Right renal pelvis (tissue), 4 donors: ENCODE measurements around the gene GOT1. TPM values are rescaled to one million over a fixed set of nuclear protein-coding genes. Genes with fewer than 3 reads are reported as not detected.

Source experiments
- DNase-seq, 4 donors: peaks; one replicate each; pipeline ENCODE4 v3.0.0-alpha.2; 2013; ENCODE audit warnings: low read depth in 4 of 4, low spot score in 3 of 4, missing footprints in 1 of 4
- polyA plus RNA-seq, 4 donors: library from polyadenylated mRNA; unstranded; fragments of 120-200 nt; gene quantifications; one replicate each; pipeline ENCODE4 v1.2.1, GENCODE V29; 2013; ENCODE audit not compliant: insufficient read length in 4 of 4

GOT1 gene
- polyA plus RNA-seq, 4 donors, result 85.3 to 93.0 (median 91.0) TPM

DNA sequence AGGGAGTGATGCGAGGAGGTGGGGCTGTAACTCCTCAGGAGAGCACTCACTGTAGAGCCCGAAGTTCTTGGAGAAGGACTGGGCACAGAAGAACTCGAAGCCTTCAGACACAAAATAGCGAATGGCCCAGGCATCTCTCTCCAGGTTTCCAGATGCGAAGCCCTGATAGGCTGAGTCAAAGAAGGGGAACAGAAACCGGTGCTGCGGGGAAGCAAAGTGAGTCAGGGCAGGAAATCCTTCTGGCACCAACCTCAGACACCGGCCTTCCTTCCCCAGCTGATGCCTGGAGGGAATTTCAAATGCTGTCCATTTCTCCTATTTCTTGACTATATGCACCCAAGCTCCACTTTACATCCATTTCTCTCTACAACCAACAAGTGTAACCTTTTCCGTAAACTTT, 26.8 kb downstream of the GOT1 start:
- DNase-seq, result no peak

DNA sequence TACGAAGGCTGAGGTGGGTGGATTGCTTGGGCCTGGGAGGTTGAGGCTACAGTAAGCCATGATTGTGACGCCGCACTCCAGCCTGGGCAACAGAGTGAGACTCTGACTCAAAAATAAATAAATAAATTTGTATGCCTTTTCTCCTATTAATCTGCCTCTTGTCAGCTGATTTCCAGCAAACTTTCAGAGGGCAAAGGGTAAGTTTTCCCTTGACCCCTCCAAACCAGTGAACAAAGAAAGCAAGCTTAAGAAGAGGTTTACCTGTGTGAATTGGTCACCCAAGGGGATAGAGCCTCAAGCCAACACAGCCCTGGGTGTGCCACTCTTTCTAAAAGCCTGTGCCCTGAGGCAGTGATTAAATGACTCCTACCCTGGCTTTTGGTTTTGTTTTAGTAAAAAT, 30.8 kb downstream of the GOT1 start:
- no peak for DNase-seq

DNA sequence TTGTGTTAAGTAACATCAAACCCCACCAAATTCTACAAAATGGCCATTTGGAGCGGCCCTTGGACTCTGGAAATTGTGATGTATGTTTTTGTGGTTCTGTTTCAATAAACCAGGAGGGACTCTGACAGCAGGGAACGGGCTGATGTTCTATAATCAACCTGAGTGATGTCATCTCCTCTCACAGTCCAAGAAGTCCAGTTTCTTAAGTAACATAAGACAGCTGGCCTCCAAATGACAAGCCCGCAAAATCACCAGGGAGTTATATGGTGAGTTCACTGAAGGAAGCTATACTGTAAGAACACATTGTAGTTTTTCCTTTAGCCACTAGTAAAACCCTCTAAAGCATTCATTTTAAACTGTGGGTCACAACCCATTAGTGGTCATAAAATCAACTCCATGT, 34.0 kb downstream of the GOT1 start:
- DNase-seq, result no peak

DNA sequence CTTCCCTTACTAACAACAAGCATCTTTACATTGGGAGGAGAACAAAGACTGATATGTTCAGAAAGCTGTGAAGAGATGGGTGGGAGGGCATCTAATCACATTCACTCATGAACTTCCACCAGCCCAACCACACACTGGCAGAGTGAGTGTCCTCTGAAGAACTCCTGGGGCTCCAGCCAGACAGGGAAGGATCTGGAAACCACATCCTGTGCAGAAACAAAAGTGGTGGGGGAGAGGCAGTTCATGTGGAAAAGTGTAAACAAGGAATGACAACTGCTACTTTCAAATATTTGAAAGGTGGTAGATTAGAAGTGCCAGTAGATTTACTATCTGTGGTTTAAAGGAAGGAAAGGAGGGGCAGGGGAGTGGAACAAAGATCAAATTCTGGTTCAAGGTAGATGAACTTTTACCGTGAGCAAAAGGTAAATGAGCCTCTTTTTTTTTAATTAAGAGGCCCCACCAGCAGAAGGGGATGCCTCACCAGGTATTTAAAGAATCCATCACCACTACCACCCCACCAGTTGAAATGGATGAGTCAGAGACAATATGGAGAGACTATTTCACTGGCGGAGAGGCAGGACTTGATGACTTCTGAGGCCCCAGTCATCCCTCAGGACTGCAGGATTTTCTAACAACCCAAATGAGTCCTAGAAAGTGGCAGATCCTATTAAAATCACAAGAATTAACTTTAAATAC, 34.5 kb downstream of the GOT1 start:
- DNase-seq, result no peak

DNA sequence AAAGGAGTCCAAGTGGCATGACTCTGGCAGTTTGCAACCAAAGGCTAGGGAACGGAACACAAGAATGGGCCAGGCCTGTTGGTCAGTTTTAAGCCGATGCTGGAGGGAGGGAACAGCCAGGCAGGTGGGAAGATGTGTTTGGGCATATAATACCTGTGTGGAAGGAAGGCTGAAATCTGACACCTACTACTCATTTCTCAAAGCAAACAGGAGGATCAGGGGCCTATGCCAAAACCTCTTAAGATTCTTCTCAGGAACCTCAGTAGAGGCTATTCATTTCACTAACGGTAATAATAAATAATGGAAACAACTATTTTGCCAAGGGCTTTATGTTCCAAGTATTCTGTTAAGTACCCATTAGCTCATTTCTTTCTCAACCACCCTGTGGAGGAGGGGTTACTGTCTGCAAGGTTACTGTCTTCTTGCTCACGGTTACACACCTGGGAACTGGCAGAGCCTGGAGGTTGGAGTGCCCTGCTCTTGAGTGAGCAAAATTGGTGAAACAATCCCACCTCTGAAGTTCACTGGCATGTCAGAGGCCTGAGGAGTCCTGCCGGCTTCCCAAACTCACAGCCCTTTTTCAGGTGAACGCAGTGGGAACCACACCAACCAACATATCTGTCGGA, 35.5 kb downstream of the GOT1 start:
- no peak for DNase-seq

DNA sequence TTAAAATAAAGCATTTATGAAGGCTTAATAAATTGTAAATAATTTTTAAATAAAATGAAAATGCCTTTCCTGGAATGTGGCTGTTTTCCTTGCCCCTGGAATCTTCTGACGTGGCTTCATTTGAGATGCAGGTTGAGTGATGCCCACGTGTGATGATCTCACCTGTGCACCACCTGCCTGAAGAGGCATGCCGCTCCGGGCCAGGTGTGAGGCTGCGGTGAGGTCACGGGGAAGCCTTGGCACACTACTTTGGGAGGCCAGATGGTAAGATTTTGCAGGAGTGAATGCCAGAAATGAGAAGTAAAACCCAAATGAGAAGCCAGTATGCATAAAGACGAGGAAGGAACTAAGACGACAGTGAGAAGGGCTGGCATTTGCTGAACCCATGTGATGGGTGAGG, 36.2 kb downstream of the GOT1 start:
- DNase-seq, result no peak

DNA sequence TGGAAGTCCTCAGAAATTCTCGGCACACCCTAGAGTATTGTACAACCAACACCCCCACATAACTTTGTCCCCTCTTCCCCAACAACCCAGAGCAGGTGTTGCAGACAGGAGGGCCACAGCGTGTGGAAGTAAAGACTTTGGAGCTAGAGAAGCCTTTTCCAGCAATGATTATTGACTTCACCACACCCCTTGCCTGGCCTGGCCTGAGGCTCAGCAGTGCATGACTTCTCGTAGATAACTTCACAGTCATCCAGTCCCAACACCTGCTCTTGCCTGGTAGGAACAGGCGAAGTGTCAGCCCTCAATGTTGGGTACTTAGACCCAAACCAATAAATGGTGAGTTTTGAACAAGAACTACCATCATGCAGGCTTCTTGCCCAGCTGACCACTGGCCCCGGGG, 36.7 kb downstream of the GOT1 start:
- DNase-seq, result no peak

DNA sequence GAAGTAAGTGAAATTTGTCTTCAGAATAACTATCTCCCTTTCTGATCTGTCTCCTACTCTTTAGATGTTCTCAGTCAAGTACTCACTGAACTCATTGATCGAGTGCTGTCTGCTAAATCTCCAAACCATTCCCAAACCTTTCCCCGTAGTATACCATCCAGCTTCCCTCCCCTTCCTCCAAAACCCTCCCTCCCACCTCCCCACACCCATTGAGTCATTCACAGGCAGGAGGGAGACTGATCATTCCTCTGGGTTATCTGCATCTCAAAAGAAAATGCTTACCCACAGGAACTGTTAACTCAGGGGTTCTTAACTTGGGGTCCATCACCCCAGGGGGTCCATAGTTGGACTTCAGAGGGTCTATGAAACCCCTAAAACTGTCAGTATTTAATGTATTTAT, 37.4 kb downstream of the GOT1 start:
- DNase-seq, result no peak

DNA sequence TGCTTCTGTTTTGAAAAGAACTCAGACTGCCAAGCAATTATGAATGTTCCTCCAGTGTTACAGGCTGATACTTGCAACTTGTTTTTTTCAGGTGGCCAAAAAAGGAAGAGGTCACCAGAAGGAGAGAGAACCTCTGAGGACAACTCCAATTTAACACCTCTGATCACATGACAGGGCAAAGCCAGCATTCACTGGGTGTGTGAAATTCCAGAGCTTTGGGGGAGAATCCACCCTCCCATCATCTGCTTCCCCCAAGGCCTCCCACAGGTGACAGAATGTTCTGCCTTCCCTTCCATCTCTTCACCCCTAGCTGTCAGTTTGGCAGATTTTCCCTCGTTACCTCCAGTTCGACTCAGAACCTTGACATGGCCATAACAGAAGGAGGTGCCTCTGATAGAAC, 39.1 kb downstream of the GOT1 start:
- DNase-seq, result no peak

DNA sequence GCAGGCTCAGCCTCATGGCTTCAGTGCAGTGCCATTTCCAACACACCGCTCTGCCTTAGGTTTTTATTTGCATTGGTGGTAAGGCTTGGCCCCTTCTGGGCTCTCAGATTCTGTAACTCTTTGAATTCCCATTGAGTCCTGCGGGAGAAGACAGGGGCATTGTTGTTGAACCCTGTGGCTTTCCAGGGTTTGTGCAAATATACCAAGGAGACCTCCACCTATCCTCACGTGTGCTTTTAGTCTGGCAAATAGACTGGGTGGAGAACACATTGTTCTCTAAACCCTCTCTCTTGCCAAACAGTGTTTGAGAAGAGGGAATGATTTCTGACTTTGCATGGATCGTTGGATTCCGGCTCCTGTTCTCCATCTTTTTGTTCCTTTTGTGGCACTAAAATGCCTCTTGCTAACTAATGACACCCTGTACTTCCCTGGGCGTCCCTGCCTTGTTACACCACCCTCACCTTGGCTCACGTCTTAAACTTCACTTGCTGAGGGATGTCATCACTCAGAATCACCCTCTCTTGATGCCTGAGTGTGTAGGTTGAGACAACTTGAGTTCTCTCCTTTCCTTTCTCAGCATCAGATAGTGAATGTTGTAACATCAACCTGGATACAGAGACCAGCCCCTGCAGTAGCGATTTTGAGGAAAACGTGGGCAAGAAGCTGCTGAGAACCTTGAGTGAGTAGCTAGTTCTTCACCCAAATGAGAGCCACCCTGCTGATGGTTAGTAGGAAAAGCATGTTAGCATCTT, 40.5 kb downstream of the GOT1 start:
- DNase-seq, result no peak

DNA sequence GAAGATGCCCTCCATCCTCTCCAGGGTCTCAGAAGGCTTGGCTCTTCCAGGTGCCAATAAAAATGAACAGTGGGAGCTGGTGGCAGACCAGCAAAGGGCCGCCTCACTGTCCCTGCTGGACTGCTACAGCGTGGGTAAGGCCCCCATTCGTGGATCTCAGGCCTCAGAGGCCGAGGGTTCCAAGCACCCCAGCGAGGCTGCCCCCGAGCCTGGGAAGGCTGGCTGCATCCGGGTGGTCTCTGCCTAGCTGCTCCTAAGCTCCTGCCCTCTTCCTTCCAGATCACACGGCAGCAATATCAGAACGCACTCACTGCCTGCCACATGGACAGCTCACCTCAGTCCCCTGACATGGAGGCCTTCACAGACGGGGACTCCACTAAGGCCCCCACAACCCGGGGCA, 42.9 kb downstream of the GOT1 start:
- no peak for DNase-seq

DNA sequence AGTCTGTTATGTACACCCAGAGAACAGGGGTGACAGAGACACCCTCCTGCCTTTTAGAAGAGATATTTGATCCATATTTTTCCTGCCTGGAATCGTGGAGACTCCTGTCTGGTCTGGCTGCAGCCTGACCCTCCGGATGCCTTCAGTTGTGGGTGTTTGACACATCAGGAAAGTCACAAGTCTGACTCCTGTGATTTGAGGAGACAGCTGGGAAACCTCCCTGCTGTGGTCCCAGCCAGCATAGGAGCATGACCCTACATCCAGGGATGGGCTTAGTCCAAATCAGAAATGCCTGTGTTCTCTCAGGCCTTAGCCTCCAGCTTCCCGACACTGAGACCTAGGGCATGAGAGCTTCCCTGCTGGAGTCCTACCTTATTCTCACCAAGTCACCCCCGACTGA, 43.4 kb downstream of the GOT1 start:
- no peak for DNase-seq

DNA sequence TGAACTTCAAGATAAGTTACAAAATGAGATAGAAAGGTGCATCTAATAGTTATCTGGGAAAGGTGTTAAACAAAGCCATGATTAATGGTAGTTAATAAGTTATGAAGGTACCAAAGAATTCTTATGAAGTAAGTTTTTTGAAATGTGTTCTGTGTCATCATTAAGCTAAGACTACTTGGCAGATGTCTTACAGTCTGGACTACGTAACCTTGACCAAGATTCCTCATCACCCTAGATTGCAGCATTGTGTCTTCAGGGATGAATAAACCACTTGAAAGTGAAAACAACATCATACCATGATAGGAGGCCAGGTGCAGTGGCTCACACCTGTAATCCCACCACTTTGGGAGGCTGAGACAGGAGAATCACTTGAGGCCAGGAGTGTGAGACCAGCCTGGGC, 48.2 kb downstream of the GOT1 start:
- no peak for DNase-seq

DNA sequence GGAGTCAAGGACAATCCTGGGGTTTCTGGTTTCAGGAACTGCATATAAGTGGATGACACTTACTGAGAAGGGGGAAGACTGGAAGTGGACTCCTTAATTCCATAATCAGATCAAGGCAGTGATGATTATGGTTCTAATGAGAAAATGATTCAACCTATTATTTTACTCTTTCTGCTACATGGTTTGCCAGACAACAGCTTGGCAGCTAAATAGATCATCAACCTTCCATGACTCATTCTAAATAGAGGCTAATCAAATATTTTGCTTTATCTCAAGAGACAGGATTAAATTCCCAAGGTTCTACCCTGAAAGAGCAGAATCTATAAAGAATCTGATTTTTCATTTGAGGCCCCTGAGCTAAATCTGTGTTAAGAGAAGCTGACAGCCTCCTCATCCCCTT, 55.0 kb downstream of the GOT1 start:
- no peak for DNase-seq

DNA sequence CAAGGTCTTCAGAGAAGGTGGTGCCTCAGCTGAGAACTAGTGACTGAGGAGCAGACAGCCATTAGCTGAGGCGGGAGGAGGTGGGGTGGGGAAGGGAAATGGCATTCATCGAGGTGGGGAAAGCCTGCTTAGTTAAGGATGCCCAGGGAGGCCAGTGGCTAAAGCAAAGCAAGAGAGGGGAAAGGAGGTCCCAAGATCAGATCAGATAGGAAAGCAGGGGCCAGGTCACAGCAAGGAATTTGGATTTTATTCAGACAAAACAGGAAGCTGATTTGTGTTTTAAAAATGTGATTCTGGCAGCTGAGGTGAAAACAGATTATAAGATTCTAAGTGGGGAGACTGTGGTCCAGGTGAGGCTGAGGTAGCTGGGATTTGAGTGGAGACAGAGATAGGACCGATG, 55.5 kb downstream of the GOT1 start:
- DNase-seq, result no peak

DNA sequence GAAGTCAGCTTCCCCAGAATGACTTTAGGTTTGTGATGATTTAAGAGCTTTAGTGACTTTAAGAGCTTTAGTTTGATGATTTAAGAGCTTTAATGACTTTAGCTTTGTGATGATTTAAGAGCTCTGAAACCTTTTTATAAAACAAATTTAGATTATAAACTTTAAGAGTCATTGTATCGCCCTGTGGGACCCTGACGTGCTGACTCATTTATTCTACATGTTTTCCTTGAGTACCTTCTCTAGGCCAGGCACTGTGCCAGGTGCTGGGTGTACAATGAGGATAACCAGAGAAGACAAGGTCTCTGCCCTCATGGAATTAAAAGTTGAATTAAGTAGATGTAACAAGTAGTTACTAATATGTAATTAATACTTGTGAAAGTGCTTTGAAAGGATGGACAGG, 55.9 kb downstream of the GOT1 start:
- DNase-seq, result no peak

DNA sequence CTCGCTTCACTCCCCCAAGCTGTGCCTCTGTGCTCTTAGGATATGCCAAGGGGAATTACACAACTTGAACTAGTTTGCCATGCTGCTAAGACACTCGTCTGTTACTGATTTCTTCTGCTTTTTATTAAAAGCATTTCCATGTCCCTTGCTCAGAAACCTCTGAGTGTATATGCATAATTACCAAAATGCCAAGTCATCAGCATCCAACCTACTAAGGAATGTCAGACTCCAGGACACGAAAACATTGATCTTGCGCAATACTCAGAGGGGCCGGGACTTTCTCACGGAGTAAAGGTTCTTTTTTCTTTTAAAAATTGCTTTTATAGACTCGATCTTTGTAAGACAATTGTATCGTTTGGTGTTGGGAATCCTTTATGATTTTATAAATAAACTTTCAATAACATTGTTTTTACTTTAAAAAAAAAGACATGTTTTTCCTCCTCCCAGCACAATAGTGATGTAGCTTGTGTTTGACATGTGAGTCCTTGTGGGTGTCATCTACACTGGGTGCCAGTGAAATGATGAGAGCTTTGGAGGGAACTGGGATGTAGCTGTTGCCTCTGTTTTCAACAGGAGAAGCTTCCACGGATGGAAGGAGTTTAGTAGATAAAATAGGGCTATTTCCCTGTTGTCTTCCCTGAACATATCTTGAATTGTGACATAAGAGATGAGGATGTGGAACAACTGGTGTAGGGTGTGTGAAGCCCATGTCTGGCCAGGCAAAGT, 57.7 kb downstream of the GOT1 start:
- no peak for DNase-seq

DNA sequence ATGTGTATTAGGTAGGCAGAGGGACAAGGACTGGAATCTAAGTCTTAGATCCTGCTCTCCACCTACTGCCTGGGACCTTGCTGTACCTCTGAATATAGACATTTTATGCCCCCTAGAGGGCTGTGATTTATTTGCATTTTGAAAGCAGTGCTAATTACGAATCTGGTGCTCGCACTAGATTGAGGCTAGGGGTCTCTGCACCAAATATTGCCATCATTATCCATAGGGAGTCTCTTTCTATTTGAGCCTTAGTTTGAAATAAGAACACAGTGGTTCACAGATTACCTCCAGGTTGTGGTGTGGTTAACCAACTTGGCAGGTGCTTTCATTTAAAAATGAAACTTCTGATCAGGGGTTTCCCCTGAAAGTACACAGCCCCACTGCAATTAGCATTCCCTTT, 59.4 kb downstream of the GOT1 start:
- peak in 1 of 4 donors; percentile 20 for DNase-seq

DNA sequence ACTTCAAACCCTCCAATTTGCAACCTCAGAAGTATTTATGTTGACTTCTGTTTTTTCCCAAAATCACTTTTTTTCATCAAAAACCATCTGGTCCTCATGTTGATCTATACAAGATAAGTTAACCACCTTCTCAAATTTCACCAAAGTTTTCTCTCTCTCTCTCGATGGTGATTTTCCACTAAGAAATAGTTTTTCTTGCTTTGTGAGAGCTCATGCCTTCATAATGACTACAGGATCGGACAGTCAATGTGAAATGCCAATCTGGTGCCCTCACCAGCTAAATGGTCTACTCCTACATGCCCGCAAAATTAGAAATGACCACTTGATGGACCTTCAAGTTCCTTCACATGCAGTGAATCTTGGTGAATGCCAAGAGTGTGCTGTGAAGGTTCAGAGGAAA, 60.9 kb downstream of the GOT1 start:
- DNase-seq, result no peak

DNA sequence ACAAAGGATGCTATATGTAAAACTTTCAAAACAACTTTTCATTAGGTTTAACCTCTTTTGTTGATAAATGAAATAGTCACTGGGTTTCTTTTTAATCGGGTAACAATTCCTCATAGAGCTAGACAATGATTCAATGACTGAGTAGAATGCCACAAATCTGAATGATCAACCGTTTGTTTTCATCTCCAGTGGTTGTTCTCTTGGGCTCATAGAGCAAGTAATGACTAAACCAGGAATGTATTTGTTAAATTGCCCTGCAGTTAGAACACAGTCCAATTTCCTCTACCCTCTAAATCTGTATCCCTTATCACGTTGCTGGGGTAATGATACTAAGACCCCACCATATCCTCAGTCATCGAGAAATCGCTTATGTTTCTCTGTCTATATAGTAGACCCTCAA, 61.3 kb downstream of the GOT1 start:
- DNase-seq, result no peak

DNA sequence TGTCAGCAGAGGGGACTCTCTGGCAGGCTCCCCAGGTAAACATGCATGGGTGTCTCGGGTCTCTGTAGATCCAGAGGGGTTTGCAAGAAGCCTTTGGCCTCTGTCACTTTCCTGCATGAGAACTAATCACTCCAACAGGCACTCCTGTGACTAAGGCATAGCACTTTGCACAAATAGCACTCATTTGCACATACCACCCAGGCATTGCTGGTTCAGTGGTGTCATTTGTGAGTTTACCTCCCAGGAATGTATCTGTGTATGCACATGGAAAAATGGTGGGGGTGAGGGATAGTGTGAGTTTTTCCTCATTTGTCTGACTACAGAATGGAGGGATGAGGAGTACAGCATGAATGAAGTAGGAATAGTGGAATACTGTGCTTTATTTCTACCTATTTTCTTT, 61.8 kb downstream of the GOT1 start:
- no peak for DNase-seq
